ENCODE data around the gene FAM3C.
"Not testable (repeated sequence)": the region's sequence is repeated elsewhere in the genome, so short reads cannot be mapped to it uniquely, and the experiment has no call there.

The FAM3C gene

GRCh38 chr7:121327671-121328070, 68.4 kb downstream of the FAM3C start:
- TF ChIP-seq, protein P1, sequence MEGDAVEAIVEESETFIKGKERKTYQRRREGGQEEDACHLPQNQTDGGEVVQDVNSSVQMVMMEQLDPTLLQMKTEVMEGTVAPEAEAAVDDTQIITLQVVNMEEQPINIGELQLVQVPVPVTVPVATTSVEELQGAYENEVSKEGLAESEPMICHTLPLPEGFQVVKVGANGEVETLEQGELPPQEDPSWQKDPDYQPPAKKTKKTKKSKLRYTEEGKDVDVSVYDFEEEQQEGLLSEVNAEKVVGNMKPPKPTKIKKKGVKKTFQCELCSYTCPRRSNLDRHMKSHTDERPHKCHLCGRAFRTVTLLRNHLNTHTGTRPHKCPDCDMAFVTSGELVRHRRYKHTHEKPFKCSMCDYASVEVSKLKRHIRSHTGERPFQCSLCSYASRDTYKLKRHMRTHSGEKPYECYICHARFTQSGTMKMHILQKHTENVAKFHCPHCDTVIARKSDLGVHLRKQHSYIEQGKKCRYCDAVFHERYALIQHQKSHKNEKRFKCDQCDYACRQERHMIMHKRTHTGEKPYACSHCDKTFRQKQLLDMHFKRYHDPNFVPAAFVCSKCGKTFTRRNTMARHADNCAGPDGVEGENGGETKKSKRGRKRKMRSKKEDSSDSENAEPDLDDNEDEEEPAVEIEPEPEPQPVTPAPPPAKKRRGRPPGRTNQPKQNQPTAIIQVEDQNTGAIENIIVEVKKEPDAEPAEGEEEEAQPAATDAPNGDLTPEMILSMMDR (IDR thresholded peaks at IDR 0.05) = no peak
- Histone ChIP-seq H3K27me3 (peaks cover 0 to 60% of the 10 kb centered on the region in 2 donors), H3K4me1 (peaks cover 0 to 21% (median 18%) of the 10 kb centered on the region in 4 donors), H3K4me3 (no peak overlapping the region), H3K36me3 (no peaks in the 10 kb centered on the region), H3K27ac (no peak overlapping the region), H3K9me3 (no peaks in the 10 kb centered on the region)
- intact Hi-C loops (cut with DNase I; ENCODE audit: low total_unique reads) = no loop called here
- no peak for DNase-seq

DNA sequence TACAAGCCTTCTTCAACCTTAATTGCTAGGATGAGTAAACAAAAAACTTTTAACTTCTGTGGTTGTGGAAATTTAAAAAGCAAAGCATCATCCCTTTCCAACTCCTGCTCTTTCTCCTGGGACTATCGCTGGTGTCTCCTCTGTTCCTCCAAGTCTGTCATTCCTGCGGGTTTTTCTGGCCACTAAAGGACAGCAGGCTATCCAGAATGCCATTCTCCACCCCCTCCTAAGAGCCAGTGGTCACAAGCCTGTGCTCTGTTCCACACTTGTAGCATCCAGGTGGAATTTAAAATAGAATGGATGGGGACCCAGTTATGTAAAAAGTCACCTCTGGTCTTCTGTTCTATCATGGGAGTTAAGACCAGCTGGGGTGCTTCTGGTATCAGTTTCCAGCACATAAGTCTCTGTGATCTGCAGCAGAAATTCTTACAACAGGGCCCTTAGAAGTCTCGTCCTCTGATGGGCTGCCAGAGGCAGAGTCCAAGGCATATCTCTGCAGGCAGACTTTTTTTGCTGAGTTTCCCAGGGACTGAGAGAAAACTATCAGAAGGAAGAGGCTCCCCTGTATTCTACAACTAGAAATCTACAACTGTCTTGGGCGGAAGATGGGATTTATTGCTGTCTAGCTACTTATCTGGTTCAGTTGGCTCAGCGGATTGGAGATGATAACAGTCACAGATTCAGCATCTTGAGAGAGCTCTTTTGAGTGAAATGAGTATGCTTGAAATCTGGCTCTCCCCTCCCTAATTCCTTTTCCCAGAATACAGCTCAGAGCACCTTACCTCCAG, 72.4 kb downstream of the FAM3C start:
- Histone ChIP-seq H3K4me3 (no peak overlapping the region), H3K4me1 (peaks cover 0 to 1% (median under 1%) of the 10 kb centered on the region in 4 donors), H3K9me3 (no peaks in the 10 kb centered on the region), H3K36me3 (no peaks in the 10 kb centered on the region), H3K27me3 (peaks cover 0 to 22% of the 10 kb centered on the region in 2 donors), H3K27ac (no peak overlapping the region)
- TF ChIP-seq, protein P1 (IDR thresholded peaks at IDR 0.05) = no peak
- no peak for DNase-seq
- intact Hi-C loops (cut with DNase I; ENCODE audit: low total_unique reads) = no loop called here

GRCh38 chr7:121322460-121322859, 73.6 kb downstream of the FAM3C start:
- H3K36me3 ChIP-seq = no peaks in the 10 kb centered on the region
- H3K4me1 ChIP-seq = no peaks in the 10 kb centered on the region
- H3K9me3 ChIP-seq = no peaks in the 10 kb centered on the region
- no peak overlapping the region for H3K27ac ChIP-seq
- H3K27me3 ChIP-seq = peaks cover 0 to 9% of the 10 kb centered on the region in 2 donors
- DNase-seq = no peak
- no peak overlapping the region for H3K4me3 ChIP-seq
- intact Hi-C loops (cut with DNase I; ENCODE audit: low total_unique reads) = no loop called here
- TF ChIP-seq, protein P1 (IDR thresholded peaks at IDR 0.05) = no peak

- H3K27me3 ChIP-seq; H3K4me1 ChIP-seq; H3K4me3 ChIP-seq; DNase-seq; intact Hi-C loops (cut with DNase I; ENCODE audit: low total_unique reads); H3K9me3 ChIP-seq; H3K36me3 ChIP-seq; H3K27ac ChIP-seq: not testable (repeated sequence)
Measured at GRCh38 chr7:121315170-121315569, 80.9 kb downstream of the FAM3C start.

DNA sequence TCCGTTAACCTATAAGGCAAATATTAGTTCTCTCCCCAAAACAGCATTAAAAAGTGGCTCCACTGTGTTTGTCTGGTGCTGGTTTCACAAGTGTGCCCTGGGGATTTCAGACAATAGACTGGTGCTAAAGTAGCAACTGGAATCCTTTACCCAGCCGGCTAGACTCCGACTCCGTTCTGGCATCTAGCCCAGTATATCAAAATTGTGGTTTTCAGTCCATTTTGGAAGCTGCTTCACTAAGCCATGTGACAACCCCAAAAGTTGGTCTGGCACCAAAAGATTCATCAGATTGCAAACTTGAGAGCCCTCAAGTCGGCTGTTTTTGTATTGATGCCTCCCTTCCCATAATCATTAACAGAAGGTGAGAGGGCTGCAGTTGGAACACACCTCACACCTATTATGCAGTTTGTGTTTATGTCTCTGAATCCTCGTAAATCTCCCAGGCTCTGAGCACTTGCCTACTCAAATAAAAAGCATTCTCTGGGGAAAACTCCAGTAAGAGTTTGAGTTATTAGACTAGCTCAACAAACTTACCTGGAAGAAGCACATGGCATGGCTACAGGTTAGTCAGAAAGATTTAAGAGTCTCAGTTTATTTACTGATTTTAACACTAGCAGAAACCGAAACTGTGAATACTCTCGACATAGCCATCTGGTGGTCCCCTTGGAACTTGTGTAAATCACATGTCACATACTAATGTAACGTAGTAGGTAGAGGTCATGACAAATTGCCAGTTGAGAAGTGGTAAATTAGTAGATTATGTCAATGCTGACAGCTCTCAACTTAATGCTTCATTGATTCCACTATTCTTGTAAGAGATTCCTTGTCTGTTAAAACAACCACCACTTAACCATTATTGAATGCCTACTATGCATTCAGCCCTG, 82.1 kb downstream of the FAM3C start:
- intact Hi-C loops (cut with DNase I; ENCODE audit: low total_unique reads) = no loop called here
- Histone ChIP-seq H3K27ac (no peak overlapping the region), H3K36me3 (no peaks in the 10 kb centered on the region), H3K4me1 (no peaks in the 10 kb centered on the region), H3K9me3 (no peaks in the 10 kb centered on the region), H3K27me3 (no peaks in the 10 kb centered on the region), H3K4me3 (no peak overlapping the region)
- TF ChIP-seq, protein P1 (IDR thresholded peaks at IDR 0.05) = no peak
- DNase-seq = no peak

Data from tibial artery (tissue), 4 donors.